DOHH2 (cell line): ENCODE data around the gene KCNQ1.

Source experiments
- CTCF ChIP-seq: fragments of 200-600 bp; sonication (generic); IDR thresholded peaks from one replicate; pipeline ENCODE4 v1.5.1; 2014; ENCODE audit warnings: antibody characterized with exemption, mild to moderate bottlenecking, low read depth, low read length; ENCODE audit not compliant: poor library complexity, severe bottlenecking
- EZH2phosphoT487 ChIP-seq: fragments of 200-600 bp; sonication (generic); IDR thresholded peaks from 2 replicates; pipeline ENCODE4 v1.6.1; 2017; ENCODE audit warnings: borderline replicate concordance, mild to moderate bottlenecking, antibody characterized with exemption, low read length, moderate library complexity, mixed read lengths

DNA sequence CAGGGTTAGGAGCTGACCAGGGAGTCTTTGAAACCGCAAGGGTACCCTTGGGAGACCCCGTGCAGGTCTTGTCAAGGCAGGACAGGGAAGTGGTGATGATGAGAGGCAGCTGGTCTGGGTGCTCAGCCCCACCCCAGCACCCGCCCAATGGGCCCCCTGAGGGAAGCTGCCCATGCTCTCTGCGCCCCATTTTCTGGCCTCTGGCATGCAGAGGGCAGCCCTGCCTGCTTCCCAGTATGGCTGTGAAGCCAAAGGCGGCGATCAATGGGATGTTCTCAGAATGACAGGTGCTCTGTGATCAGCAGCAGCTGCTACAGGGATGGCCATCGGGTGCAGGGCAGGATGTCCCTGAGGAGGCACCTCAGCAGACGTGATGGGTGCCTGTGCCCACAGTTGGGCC is 386.1 kb downstream of the KCNQ1 start:
- TF ChIP-seq EZH2phosphoT487 (no peak), CTCF (no peak)
